ENCODE measurements around the gene CDK5. TPM values are rescaled to one million over a fixed set of nuclear protein-coding genes. Genes with fewer than 3 reads are reported as not detected.

Gene CDK5
- total RNA-seq, 4 donors from 2014 or later = 3.7 to 10.7 (median 5.9) TPM

DNA sequence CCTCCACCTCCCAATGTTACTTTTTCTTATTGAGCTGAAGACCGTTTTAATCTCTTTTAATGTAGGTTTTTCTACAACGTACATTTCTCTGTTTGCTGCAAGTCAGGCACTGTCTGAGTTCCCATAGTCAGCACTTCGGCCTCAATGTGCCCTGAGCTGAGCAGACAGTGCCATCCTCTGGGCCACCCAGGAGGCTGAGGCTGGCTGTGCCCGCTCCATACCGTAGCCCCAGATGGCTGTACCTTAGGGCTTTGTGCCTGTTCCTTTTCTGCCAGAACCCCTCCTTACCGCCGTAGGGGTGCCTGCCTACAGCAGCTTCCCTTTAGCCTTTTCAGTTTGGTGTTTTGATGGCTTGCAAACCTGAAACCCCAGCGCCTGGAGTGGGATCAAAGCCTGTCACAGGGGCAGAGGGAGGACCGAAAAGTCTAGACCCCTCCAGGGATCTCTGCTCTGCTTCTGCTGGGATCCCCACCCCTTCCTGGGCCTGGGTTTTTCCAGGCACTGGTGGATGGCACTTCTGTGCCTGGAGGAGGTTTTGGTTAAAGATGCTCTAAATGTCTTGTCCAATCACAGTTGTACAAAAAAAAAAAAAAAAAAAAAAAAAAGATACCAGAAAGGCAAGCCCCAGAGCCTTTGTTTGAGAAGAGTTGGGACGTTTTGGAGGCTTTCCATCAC lies 37.6 kb upstream of the CDK5 start:
- Histone ChIP-seq H3K4me1 (peaks cover 5 to 11% of the 10 kb centered on the region in 2 donors), H3K9me3 (no peaks in the 10 kb centered on the region), H3K27ac (no peak overlapping the region), H3K36me3 (peaks cover 0 to 4% of the 10 kb centered on the region in 2 donors), H3K4me3 (no peak overlapping the region), H3K27me3 (no peaks in the 10 kb centered on the region)
- DNase-seq (no peak), ATAC-seq (no peak)
- TF ChIP-seq POLR2A (IDR thresholded peaks at IDR 0.05) = no peak
- TF ChIP-seq CTCF (IDR thresholded peaks at IDR 0.05 in 4 of 5, conservative IDR thresholded peaks at IDR 0.05 in 1 of 5) = no peak
- in situ Hi-C loops (cut with MboI; ENCODE audit: low sequenced_read_pairs in 4 of 4) = no loop called here
- intact Hi-C loops (cut with DNase I; ENCODE audit: low total_unique reads) = no loop called here

DNA sequence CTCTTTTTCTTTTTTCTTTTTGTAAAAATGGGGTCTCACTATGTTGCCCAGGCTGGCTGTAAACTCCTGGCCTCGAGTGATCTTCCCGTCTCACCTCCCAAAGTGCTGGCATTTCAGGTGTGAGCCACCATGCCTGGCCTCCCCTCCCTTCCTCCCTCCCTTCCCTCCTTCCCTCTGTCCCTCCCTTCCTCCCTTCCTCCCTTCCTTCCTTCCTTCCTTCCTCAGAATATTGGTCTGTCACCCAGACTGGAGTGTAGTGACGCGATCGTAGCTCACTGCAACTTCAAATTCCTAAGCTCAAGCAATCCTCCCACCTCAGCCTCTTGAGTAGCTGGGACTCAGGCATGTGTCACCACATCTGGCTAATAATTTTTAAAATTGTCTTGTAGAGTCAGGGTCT lies 37.0 kb upstream of the CDK5 start:
- Histone ChIP-seq H3K9me3 (no peaks in the 10 kb centered on the region), H3K27me3 (no peaks in the 10 kb centered on the region), H3K27ac (no peak overlapping the region), H3K4me3 (no peak overlapping the region), H3K36me3 (peaks cover 0 to 4% of the 10 kb centered on the region in 2 donors), H3K4me1 (peaks cover 9 to 13% of the 10 kb centered on the region in 2 donors)
- no peak for DNase-seq
- ATAC-seq = no peak
- intact Hi-C loops (cut with DNase I; ENCODE audit: low total_unique reads) (no loop called here), in situ Hi-C loops (cut with MboI; ENCODE audit: low sequenced_read_pairs in 4 of 4) (no loop called here)
- TF ChIP-seq CTCF (IDR thresholded peaks at IDR 0.05 in 4 of 5, conservative IDR thresholded peaks at IDR 0.05 in 1 of 5) (no peak), POLR2A (IDR thresholded peaks at IDR 0.05) (no peak)

DNA sequence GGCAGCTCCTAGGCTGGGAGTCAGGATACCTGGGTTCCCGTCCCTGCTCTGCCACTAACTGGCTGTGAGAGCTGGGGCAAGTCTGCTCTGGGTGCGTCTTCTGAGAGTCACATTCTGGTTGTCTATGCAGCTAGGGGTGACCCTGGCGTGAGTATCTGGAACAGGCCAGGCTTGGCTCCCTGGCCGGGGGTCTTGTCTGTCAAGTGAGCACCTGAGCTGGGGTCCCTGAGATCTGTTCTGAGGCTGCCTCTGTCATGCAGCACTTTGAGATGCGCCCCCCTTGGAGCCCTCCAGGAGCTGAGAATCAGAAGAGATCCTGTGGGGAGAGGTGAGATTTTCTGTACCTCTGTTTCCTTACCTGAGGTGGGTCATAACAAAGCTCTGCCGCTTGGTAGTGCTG lies 36.1 kb upstream of the CDK5 start:
- no peak overlapping the region for H3K4me3 ChIP-seq
- H3K36me3 ChIP-seq = peaks cover 0 to 4% of the 10 kb centered on the region in 2 donors
- intact Hi-C loops (cut with DNase I; ENCODE audit: low total_unique reads) = no loop called here
- DNase-seq (no peak), ATAC-seq (no peak)
- no peaks in the 10 kb centered on the region for H3K27me3 ChIP-seq
- no peak overlapping the region for H3K27ac ChIP-seq
- in situ Hi-C loops (cut with MboI; ENCODE audit: low sequenced_read_pairs in 4 of 4) = no loop called here
- TF ChIP-seq POLR2A (IDR thresholded peaks at IDR 0.05) (no peak), CTCF (IDR thresholded peaks at IDR 0.05 in 4 of 5, conservative IDR thresholded peaks at IDR 0.05 in 1 of 5) (no peak)
- H3K4me1 ChIP-seq = peaks cover 18 to 19% of the 10 kb centered on the region in 2 donors
- H3K9me3 ChIP-seq = no peaks in the 10 kb centered on the region

- peaks cover 29 to 31% of the 10 kb centered on the region in 2 donors for H3K4me1 ChIP-seq
- H3K27me3 ChIP-seq = no peaks in the 10 kb centered on the region
- no peak overlapping the region for H3K4me3 ChIP-seq
- DNase-seq (no peak), ATAC-seq (no peak)
- in situ Hi-C loops (cut with MboI; ENCODE audit: low sequenced_read_pairs in 4 of 4) = no loop called here
- H3K27ac ChIP-seq = no peak overlapping the region
- no peaks in the 10 kb centered on the region for H3K9me3 ChIP-seq
- intact Hi-C loops (cut with DNase I; ENCODE audit: low total_unique reads) = no loop called here
- peaks cover 0 to 4% of the 10 kb centered on the region in 2 donors for H3K36me3 ChIP-seq
- TF ChIP-seq CTCF (IDR thresholded peaks at IDR 0.05 in 4 of 5, conservative IDR thresholded peaks at IDR 0.05 in 1 of 5) (no peak), POLR2A (IDR thresholded peaks at IDR 0.05) (no peak)
Measured at GRCh38 chr7:151091988-151092387, 34.3 kb upstream of the CDK5 start.

DNA sequence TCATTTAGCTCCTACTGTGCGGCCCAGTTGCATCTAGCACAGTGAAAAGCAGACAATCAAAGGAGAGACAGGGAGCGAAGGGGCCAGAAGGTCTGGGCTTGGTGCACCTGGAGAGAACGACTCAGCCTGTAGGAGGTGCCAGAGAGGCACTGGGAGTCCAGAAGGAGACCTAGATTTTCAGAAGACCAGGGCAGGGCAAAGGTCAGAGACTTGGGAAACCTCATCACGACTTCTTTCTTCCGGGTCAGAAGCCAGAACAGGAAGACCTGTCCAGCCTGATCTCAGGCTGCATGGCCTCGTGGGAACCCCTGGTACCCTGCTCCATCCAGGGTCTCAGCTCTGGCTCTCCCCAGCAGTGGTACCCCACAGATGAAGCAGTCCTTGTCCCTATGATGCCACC lies 33.7 kb upstream of the CDK5 start:
- in situ Hi-C loops (cut with MboI; ENCODE audit: low sequenced_read_pairs in 4 of 4) = no loop called here

More for the DNA sequence above, 33.7 kb upstream of the CDK5 start:
- Histone ChIP-seq H3K4me3 (no peak overlapping the region), H3K4me1 (peaks cover 29 to 31% of the 10 kb centered on the region in 2 donors), H3K27me3 (no peaks in the 10 kb centered on the region), H3K36me3 (peaks cover 0 to 4% of the 10 kb centered on the region in 2 donors), H3K9me3 (no peaks in the 10 kb centered on the region), H3K27ac (no peak overlapping the region)
- intact Hi-C loops (cut with DNase I; ENCODE audit: low total_unique reads) = no loop called here
- DNase-seq = no peak
- TF ChIP-seq POLR2A (IDR thresholded peaks at IDR 0.05) (no peak), CTCF (IDR thresholded peaks at IDR 0.05 in 4 of 5, conservative IDR thresholded peaks at IDR 0.05 in 1 of 5) (peak in 2 of 5 experiments; percentile 26 to 36)
- ATAC-seq = no peak
